C4-2B (cell line): ENCODE measurements around the gene ZNF793.

Source experiments
- CTCF ChIP-seq: fragments of 450-650 bp; conservative IDR thresholded peaks from 2 replicates; pipeline ENCODE4 v1.5.1; 2017; ENCODE audit warnings: mild to moderate bottlenecking
- ZFX ChIP-seq: fragments of 450-650 bp; IDR thresholded peaks from 2 replicates; pipeline ENCODE4 v1.6.1; 2017

DNA sequence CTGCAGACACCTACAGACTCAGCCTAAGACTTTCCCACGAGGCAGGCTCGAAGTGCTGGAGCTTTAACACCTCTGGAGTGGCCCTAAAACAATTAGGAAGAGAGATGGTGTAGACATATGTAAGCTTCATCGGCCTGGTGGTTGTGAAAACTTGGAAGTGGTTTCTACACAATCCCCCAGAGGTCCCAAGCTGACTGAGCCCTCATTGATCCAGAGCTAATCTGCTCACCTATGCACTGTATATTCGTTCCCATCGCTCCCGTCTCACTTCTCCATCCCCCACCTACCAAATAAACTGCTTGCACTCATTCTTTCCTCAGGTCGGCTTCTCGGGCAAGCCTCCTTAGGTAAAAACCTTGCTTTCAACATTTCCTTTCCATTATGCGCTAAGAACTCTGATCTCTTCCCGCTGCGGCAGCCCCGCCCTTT is 767 bp upstream of the ZNF793 start:
- TF ChIP-seq CTCF: no peak
- no peak for TF ChIP-seq ZFX
